WTC11 (cell line): ENCODE measurements around the gene CGNL1. TPM values are rescaled to one million over a fixed set of nuclear protein-coding genes. Genes with fewer than 3 reads are reported as not detected.

Experiments
- ATAC-seq: fragments of 200-7000 bp; cut with Tn5 transposase; 2 replicates; pipeline ENCODE4 v1.10.0; 2021; ENCODE audit warnings: mild to moderate bottlenecking, moderate library complexity
- CTCF ChIA-PET: fragments of 300-600 bp; sonication (Branson Sonifier 250); formaldehyde crosslinking; loops from one replicate; lab custom pipeline; 2021; ENCODE audit warnings: antibody characterized with exemption; lab: Charles Lee
- POLR2A ChIA-PET: fragments of 350-600 bp; sonication (Branson Sonifier 250); formaldehyde crosslinking; loops from one replicate; lab custom pipeline; 2021; ENCODE audit warnings: antibody characterized with exemption; lab: Charles Lee
- DNase-seq: peaks from one replicate; pipeline ENCODE4 v3.0.0; 2021; ENCODE audit warnings: low spot score
- H3K27ac Mint-ChIP-seq: 2 replicates; pipeline ENCODE4 v1.8.0; 2021; ENCODE audit warnings: mixed read lengths
- H3K27me3 Mint-ChIP-seq: 2 replicates; pipeline ENCODE4 v1.8.0; 2021; ENCODE audit warnings: low read depth, mild to moderate bottlenecking, moderate library complexity, mixed read lengths
- H3K36me3 Mint-ChIP-seq: 2 replicates; pipeline ENCODE4 v1.8.0; 2021; ENCODE audit warnings: mixed read lengths
- H3K4me1 Mint-ChIP-seq: 2 replicates; pipeline ENCODE4 v1.8.0; 2022; ENCODE audit warnings: mixed read lengths
- H3K4me3 Mint-ChIP-seq: 2 replicates; pipeline ENCODE4 v1.8.0; 2021; ENCODE audit warnings: mild to moderate bottlenecking, moderate library complexity, mixed read lengths
- H3K9me3 Mint-ChIP-seq: 2 replicates; pipeline ENCODE4 v1.8.0; 2021; ENCODE audit warnings: mixed read lengths
- CREM ChIP-seq: sonication (generic); formaldehyde crosslinking; IDR thresholded peaks from 2 replicates; pipeline ENCODE4 v1.8.1; 2022; ENCODE audit warnings: mild to moderate bottlenecking, missing genetic modification reagents, moderate library complexity
- FOXK1 ChIP-seq: sonication (generic); formaldehyde crosslinking; IDR thresholded peaks from 2 replicates; pipeline ENCODE4 v1.8.0; 2022; ENCODE audit warnings: mild to moderate bottlenecking, moderate library complexity, missing genetic modification reagents
- GABPB1 ChIP-seq: sonication (generic); formaldehyde crosslinking; IDR thresholded peaks from 2 replicates; pipeline ENCODE4 v1.8.1; 2023; ENCODE audit warnings: mild to moderate bottlenecking, missing genetic modification reagents
- JUN ChIP-seq: sonication (generic); formaldehyde crosslinking; IDR thresholded peaks from 2 replicates; pipeline ENCODE4 v1.8.0; 2023; ENCODE audit warnings: mild to moderate bottlenecking, missing genetic modification reagents
- MXD4 ChIP-seq: fragments of 250-450 bp; sonication (Bioruptor Pico); IDR thresholded peaks from 2 replicates; pipeline ENCODE4 v1.8.0; 2021; ENCODE audit warnings: mild to moderate bottlenecking, moderate library complexity, borderline replicate concordance
- NR3C1 ChIP-seq: sonication (generic); formaldehyde crosslinking; conservative IDR thresholded peaks from 2 replicates; pipeline ENCODE4 v1.8.1; 2023; ENCODE audit warnings: low read depth, mild to moderate bottlenecking, missing genetic modification reagents
- OVOL2 ChIP-seq: fragments of 250-450 bp; sonication (Bioruptor Pico); IDR thresholded peaks from 2 replicates; pipeline ENCODE4 v1.9.0; 2021; ENCODE audit warnings: mild to moderate bottlenecking, borderline replicate concordance
- RELA ChIP-seq: sonication (generic); formaldehyde crosslinking; IDR thresholded peaks from 2 replicates; pipeline ENCODE4 v1.8.1; 2022; ENCODE audit warnings: missing genetic modification reagents, mild to moderate bottlenecking, borderline replicate concordance
- TEAD4 ChIP-seq: sonication (generic); formaldehyde crosslinking; IDR thresholded peaks from 2 replicates; pipeline ENCODE4 v1.8.0; 2022; ENCODE audit warnings: mild to moderate bottlenecking, missing genetic modification reagents
- ZNF263 ChIP-seq: sonication (generic); formaldehyde crosslinking; IDR thresholded peaks from 2 replicates; pipeline ENCODE4 v1.8.1; 2022; ENCODE audit warnings: low read depth, mild to moderate bottlenecking, moderate library complexity, missing genetic modification reagents
- ZNF396 ChIP-seq: fragments of 250-450 bp; sonication (Bioruptor Pico); IDR thresholded peaks from 2 replicates; pipeline ENCODE4 v1.8.0; 2021; ENCODE audit warnings: mild to moderate bottlenecking, moderate library complexity, borderline replicate concordance
- total RNA-seq: library from RNA; stranded (reverse); gene quantifications from 3 replicates; pipeline ENCODE4 v1.2.3, GENCODE V29; 2021
- TF ChIP-seq, protein P1 (sequence below): sonication (generic); formaldehyde crosslinking; IDR thresholded peaks from 2 replicates; pipeline ENCODE4 v1.8.1; 2023; ENCODE audit warnings: mild to moderate bottlenecking, missing genetic modification reagents, moderate library complexity
- TF ChIP-seq, protein P2 (sequence below): sonication (generic); formaldehyde crosslinking; IDR thresholded peaks from 2 replicates; pipeline ENCODE4 v1.8.0; 2022; ENCODE audit warnings: mild to moderate bottlenecking, missing genetic modification reagents
- TF ChIP-seq, protein P3 (sequence below): sonication (generic); formaldehyde crosslinking; conservative IDR thresholded peaks from 2 replicates; pipeline ENCODE4 v1.8.1; 2022; ENCODE audit warnings: mild to moderate bottlenecking, missing genetic modification reagents
- TF ChIP-seq, protein P4 (sequence below): sonication (generic); formaldehyde crosslinking; IDR thresholded peaks from 2 replicates; pipeline ENCODE4 v1.8.0; 2022; ENCODE audit warnings: mild to moderate bottlenecking, missing genetic modification reagents
- TF ChIP-seq, protein P5 (sequence below): fragments of 250-450 bp; sonication (Bioruptor Pico); IDR thresholded peaks from 2 replicates; pipeline ENCODE4 v1.9.0; 2021; ENCODE audit warnings: mild to moderate bottlenecking
- TF ChIP-seq, protein P6 (sequence below): sonication (generic); formaldehyde crosslinking; IDR thresholded peaks from 2 replicates; pipeline ENCODE4 v1.8.1; 2023; ENCODE audit warnings: mild to moderate bottlenecking, missing genetic modification reagents
- TF ChIP-seq, protein P7 (sequence below): fragments of 200-600 bp; IDR thresholded peaks from 2 replicates; pipeline ENCODE4 v1.8.0; 2022; ENCODE audit warnings: antibody characterized with exemption
- TF ChIP-seq, protein P8 (sequence below): sonication (generic); formaldehyde crosslinking; IDR thresholded peaks from 2 replicates; pipeline ENCODE4 v1.8.1; 2022; ENCODE audit warnings: missing genetic modification reagents, borderline replicate concordance

Gene CGNL1
- total RNA-seq, 1 experiment from 2014 or later, result 57.3 TPM

DNA sequence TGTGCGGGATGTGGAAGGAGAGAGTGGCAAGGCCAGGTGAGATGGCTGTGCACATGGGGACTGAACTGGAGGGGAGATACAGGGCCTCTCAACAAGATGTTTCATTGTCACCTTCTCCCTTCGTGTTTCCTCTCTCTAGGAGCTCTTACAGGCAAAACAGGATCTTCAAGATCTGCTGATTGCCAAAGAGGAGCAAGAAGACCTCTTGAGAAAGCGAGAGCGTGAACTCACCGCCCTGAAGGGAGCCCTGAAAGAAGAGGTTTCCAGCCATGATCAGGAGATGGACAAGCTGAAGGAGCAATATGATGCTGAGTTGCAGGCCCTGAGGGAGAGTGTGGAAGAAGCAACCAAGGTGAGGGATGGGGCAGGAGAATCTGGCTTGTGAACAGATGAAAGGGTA is 85.2 kb downstream of the CGNL1 start (continued):
- TF ChIP-seq, protein P1, sequence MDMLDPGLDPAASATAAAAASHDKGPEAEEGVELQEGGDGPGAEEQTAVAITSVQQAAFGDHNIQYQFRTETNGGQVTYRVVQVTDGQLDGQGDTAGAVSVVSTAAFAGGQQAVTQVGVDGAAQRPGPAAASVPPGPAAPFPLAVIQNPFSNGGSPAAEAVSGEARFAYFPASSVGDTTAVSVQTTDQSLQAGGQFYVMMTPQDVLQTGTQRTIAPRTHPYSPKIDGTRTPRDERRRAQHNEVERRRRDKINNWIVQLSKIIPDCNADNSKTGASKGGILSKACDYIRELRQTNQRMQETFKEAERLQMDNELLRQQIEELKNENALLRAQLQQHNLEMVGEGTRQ, result no peak
- TF ChIP-seq GABPB1 (no peak), FOXK1 (no peak), TEAD4 (CRISPR knock-in tag) (no peak), ZNF396 (no peak)
- TF ChIP-seq, all 79 proteins: peak for 0

DNA sequence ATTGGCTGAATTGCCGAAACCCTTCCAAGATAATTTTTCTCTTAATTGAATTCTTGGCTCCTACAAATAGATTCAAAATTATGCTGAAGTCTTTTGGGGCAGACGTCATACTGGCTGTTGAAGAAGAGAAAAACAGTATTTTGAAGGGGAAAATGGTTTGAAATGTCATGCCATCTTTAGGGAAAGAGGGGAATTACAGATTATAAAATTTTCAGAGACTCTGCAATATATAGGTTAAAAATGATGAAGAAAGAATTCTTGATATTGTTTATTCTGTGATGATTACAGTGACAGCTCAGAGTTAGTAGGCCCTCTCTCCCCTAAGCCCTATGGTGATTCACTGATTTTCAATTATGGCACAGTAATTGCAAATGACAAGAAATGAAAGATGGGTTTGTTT is 86.1 kb downstream of the CGNL1 start:
- TF ChIP-seq, protein P2, sequence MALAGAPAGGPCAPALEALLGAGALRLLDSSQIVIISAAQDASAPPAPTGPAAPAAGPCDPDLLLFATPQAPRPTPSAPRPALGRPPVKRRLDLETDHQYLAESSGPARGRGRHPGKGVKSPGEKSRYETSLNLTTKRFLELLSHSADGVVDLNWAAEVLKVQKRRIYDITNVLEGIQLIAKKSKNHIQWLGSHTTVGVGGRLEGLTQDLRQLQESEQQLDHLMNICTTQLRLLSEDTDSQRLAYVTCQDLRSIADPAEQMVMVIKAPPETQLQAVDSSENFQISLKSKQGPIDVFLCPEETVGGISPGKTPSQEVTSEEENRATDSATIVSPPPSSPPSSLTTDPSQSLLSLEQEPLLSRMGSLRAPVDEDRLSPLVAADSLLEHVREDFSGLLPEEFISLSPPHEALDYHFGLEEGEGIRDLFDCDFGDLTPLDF (CRISPR knock-in tag), result no peak
- TF ChIP-seq, protein P3, sequence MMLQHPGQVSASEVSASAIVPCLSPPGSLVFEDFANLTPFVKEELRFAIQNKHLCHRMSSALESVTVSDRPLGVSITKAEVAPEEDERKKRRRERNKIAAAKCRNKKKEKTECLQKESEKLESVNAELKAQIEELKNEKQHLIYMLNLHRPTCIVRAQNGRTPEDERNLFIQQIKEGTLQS, result no peak
- TF ChIP-seq, protein P4, sequence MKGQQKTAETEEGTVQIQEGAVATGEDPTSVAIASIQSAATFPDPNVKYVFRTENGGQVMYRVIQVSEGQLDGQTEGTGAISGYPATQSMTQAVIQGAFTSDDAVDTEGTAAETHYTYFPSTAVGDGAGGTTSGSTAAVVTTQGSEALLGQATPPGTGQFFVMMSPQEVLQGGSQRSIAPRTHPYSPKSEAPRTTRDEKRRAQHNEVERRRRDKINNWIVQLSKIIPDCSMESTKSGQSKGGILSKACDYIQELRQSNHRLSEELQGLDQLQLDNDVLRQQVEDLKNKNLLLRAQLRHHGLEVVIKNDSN, result no peak
- TF ChIP-seq ZNF263, result no peak
- TF ChIP-seq, protein P5, sequence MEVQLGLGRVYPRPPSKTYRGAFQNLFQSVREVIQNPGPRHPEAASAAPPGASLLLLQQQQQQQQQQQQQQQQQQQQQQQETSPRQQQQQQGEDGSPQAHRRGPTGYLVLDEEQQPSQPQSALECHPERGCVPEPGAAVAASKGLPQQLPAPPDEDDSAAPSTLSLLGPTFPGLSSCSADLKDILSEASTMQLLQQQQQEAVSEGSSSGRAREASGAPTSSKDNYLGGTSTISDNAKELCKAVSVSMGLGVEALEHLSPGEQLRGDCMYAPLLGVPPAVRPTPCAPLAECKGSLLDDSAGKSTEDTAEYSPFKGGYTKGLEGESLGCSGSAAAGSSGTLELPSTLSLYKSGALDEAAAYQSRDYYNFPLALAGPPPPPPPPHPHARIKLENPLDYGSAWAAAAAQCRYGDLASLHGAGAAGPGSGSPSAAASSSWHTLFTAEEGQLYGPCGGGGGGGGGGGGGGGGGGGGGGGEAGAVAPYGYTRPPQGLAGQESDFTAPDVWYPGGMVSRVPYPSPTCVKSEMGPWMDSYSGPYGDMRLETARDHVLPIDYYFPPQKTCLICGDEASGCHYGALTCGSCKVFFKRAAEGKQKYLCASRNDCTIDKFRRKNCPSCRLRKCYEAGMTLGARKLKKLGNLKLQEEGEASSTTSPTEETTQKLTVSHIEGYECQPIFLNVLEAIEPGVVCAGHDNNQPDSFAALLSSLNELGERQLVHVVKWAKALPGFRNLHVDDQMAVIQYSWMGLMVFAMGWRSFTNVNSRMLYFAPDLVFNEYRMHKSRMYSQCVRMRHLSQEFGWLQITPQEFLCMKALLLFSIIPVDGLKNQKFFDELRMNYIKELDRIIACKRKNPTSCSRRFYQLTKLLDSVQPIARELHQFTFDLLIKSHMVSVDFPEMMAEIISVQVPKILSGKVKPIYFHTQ (CRISPR knock-in tag), result no peak
- no peak for TF ChIP-seq MXD4 (CRISPR knock-in tag)
- TF ChIP-seq, protein P6, sequence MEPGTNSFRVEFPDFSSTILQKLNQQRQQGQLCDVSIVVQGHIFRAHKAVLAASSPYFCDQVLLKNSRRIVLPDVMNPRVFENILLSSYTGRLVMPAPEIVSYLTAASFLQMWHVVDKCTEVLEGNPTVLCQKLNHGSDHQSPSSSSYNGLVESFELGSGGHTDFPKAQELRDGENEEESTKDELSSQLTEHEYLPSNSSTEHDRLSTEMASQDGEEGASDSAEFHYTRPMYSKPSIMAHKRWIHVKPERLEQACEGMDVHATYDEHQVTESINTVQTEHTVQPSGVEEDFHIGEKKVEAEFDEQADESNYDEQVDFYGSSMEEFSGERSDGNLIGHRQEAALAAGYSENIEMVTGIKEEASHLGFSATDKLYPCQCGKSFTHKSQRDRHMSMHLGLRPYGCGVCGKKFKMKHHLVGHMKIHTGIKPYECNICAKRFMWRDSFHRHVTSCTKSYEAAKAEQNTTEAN (CRISPR knock-in tag), result no peak
- TF ChIP-seq, protein P1, result no peak
- TF ChIP-seq JUN, result no peak
- no peak for TF ChIP-seq NR3C1 (CRISPR knock-in tag)
- TF ChIP-seq, protein P7, sequence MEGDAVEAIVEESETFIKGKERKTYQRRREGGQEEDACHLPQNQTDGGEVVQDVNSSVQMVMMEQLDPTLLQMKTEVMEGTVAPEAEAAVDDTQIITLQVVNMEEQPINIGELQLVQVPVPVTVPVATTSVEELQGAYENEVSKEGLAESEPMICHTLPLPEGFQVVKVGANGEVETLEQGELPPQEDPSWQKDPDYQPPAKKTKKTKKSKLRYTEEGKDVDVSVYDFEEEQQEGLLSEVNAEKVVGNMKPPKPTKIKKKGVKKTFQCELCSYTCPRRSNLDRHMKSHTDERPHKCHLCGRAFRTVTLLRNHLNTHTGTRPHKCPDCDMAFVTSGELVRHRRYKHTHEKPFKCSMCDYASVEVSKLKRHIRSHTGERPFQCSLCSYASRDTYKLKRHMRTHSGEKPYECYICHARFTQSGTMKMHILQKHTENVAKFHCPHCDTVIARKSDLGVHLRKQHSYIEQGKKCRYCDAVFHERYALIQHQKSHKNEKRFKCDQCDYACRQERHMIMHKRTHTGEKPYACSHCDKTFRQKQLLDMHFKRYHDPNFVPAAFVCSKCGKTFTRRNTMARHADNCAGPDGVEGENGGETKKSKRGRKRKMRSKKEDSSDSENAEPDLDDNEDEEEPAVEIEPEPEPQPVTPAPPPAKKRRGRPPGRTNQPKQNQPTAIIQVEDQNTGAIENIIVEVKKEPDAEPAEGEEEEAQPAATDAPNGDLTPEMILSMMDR, result no peak
- TF ChIP-seq RELA (CRISPR knock-in tag), result no peak
- no peak for TF ChIP-seq CREM
- TF ChIP-seq OVOL2, result no peak
- TF ChIP-seq, protein P8, sequence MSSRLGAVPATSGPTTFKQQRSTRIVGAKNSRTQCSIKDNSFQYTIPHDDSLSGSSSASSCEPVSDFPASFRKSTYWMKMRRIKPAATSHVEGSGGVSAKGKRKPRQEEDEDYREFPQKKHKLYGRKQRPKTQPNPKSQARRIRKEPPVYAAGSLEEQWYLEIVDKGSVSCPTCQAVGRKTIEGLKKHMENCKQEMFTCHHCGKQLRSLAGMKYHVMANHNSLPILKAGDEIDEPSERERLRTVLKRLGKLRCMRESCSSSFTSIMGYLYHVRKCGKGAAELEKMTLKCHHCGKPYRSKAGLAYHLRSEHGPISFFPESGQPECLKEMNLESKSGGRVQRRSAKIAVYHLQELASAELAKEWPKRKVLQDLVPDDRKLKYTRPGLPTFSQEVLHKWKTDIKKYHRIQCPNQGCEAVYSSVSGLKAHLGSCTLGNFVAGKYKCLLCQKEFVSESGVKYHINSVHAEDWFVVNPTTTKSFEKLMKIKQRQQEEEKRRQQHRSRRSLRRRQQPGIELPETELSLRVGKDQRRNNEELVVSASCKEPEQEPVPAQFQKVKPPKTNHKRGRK (CRISPR knock-in tag), result no peak
- TF ChIP-seq, all 79 proteins: peak for 0
- no peak for DNase-seq
- no peaks in the 10 kb centered on the region for H3K27me3 Mint-ChIP-seq
- CTCF ChIA-PET, result interaction anchor here (1.1 kb wide), 1 partner anchor 65 kb away, joined by 4 read pairs; no protein-coding TSS in a partner anchor
- POLR2A ChIA-PET, result no interaction called here
- no peak overlapping the region for H3K4me3 Mint-ChIP-seq
- no peak overlapping the region for H3K27ac Mint-ChIP-seq
- no peaks in the 10 kb centered on the region for H3K9me3 Mint-ChIP-seq
- H3K36me3 Mint-ChIP-seq, result peaks cover 24% of the 10 kb centered on the region
- no peak for ATAC-seq
- no peaks in the 10 kb centered on the region for H3K4me1 Mint-ChIP-seq
